NCI-H526 treated with DMSO at 0.1 percent for 48 hours (cell line): Measurements from ENCODE around the gene SGSM1.
A peak's percentile ranks its signal among the peaks of the same experiment; 100 is the strongest.

Source experiments
- DNase-seq: peaks from one replicate; lab custom pipeline; 2025; lab: John Stamatoyannopoulos, UW

SGSM1 gene

DNA sequence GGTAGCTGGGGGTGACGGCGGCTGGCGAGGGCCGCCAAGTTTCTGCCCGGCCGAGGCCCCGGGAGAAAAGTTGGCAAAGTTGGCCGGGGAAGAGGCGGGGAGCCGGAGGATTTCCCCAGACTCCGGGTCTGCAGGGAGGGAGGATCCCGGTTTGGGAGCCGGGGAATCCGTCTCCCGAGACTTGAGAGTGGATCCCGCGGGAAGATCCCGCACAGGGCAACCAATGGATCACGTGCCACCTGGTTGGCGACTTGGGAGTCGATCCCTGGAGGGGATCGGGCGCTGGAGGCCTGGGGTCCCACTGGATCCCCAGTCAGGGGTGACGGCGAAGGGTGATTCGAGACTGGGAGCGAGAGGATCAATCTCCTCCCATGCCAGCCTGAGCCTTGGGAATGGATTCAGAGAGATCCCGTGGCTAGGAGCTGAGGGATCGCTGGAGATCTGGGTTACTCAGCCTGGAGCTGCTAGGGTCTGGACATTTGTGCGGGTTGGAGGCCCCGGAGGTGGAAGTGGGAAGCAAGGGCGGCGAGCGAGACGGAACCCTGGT, 146.9 kb downstream of the SGSM1 start:
- DNase-seq = peak; percentile 28

DNA sequence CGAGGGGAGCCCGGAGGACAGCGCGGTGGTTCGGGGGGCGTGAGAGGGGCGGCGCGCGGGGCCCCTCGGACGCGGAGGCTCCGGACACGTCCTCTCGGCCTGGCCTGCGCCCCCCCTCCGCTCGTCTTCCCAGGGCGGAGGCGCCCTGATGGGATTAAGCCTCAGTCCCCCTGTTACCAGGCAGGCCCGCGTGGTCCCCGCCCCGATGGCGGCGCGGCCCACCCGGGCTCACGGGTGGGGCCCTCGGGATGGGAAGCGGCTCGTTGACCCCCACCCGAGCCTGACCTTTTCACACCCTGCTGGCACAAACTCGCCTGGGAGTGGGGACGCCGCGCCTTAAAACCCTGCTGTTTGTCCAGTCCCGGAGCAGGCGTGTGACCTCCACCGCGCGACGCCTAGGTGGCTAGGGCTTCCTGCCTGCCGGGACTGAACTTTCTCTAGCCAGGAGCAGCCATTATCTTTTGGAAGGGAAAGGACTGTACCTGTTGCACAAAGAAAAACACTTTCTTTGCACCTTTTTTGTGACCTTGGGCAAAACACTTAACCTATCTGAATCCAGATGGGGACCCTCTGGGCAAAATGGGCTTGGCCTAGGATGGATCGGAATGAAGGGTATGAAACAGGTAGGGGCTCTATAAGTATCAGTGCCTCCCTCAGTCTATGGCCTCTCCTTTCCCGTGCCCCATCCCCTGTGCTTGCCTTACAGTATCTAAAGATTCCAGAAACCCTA, 147.5 kb downstream of the SGSM1 start:
- DNase-seq = no peak

DNA sequence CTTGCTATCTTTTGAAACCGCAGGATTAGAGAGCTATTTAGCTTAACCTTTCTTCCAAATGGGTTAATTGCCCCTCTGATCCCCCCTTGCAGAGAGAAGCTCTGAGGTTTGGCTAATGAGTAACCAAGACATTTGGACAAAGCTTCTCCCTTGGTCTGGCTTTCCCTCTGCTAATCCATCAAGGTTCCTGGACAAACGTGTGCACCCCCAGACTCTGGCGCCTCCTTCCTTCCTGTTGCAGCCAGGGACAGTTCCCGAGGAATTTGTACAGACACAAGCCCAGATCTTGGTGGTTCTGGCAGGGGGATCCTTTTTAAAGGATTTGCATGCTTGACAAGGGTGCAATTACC, 148.1 kb downstream of the SGSM1 start:
- DNase-seq = no peak

DNA sequence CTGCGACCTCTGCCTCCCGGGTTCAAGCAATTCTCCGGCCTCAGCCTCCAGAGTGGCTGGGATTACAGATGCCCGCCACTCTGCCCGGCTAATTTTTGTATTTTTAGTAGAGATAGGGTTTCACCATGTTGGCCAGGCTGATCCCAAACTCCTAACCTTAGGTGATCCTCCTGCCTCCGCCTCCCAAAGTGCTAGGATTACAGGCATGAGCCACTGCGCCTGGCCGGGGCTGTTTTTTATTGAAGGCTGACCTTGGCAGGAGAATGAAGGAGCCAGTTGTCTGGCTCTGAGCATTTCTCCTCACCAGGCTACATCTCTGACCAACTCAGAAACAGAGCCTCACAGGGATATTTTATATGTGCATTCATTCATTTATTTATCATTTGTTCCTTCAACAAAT, 148.8 kb downstream of the SGSM1 start:
- no peak for DNase-seq

DNA sequence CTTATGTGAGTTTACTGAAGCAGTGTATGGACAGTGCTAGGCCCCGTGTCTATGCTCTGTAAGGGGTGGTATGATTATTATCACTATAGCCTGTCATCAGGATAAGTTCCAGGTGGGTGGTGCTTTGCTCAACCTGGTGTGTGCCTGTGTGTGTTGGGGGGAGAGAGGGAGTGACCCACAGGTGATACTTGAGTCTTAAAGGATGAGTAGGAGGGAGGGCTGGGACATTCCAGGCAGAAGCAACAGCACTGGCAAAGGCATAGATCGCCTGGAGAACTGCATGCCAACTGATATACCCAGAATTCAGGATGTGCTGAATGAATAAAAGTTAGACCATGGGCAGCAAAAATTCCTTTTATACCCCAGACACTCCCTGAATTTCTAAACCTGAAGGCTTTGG, 151.0 kb downstream of the SGSM1 start:
- no peak for DNase-seq

DNA sequence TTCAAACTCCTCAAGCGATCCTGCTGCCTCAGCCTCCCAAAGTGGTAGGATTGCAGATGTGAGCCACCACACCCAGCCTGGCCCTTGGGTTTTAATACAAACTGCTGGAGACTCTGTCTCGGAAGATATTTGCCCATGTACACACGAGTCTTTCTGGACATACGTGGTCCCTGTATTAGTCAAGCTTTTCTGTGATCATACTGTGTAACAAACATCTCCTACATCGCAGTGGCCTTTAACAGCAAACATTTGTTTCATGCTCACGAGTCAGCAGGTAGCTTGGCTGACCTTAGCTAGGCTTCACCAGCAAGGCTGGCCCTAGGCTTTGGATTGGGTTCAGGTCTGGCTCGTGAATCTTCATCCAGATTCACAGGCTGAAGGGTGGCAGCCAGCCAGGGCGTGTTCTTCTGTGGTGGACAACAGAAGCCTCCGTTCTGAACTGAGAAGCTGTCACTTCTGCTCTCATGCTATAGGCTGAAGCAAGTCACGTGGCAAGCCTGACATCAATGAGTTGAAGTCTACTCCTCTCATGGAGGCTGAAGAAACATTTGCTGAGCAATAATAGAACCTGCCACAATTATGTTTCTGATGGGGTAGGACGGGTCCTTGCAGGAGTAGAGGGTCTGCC, 155.3 kb downstream of the SGSM1 start:
- no peak for DNase-seq

DNA sequence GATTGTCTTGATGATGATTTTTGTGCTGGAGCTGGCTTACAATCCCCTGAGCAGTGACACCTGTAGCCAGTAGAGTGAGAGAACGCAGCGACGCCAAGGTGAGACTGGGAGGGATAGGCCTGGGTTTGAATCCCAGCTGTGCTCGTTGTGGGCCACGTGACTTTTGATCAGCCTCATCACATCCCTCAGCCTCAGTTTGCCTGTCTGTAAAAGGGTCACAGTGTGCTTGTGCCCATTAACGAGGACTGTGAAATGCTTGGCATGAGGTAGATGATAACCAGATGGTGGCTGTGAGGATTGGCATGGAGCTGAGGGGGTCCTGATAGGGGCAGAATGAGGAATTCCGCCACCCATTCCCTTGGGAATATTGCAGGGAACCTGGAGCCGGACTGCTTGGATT, 156.1 kb downstream of the SGSM1 start:
- DNase-seq = no peak

DNA sequence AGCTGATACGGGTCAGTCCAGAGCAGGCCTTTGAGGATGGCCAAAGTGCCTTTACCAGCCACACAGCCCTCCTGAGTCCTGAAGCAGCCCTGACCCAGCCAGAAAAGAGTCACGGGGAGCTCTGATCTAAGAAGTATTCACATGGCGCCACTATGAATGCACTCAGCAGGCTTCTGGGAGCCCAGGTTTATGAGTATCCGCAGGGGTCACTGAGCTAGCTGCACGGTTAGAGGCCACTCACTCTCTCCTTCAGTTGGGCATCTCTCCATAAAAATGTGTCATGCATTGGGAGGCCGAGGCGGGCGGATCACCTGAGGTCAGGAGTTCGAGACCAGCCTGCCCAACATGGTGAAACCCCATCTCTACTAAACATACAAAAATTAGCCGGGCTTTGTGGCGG, 156.8 kb downstream of the SGSM1 start:
- DNase-seq = no peak

DNA sequence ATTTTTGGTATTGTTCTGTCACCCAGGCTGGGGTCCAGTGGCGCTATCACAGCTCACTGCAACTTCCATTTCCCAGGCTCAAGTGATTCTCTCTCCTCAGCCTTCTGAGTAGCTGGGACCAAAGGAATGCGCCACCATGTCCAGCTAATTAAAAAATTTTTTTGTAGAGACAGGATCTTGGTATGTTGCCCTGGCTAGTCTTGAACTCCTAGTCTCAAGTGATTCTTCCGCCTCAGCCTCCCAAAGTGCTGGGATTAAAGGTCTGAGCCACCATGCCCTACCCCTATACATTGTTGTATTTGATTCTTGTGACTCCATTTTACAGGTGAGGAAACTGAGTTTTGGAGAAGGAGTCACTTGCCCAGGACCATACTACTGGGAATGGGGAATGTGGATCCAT, 158.4 kb downstream of the SGSM1 start:
- no peak for DNase-seq

DNA sequence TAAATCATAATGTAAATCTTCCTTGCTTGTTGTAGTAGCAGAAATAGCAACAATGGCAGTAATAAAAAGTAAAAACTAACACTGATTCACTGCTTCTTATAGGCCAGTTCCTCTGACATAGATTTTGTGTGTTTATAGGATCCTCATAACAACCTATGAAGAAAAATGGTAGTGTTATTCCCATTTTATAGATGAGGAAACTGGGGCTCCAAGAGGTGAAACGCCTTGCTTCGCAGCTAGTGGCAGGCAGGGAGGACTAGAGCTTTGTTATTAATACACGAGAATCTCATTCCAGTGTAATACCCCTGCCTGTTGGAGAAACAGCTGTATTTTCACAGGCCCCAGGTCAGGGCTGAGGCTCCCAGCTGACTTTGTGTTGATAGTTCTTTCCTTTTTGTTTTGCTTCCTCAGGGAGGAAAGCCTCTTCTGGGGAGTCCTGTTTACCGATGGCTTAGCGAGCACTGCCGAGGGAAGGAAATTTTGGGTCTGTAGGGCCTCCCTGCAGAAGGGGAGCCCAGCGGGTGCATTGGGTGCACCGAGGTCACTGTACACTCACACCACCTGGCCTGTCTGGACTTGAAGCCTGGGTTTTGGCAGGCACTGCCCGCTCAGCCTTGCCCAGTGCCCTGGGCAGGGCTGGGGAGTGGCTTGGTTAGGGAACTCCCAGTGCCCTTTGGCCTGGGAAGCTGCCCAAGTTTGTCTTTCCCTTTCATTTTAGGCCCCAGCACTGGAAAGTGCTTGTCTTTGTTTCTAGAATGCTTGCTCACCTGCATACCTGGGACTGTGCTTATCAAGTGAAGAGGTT, 160.0 kb downstream of the SGSM1 start:
- no peak for DNase-seq

DNA sequence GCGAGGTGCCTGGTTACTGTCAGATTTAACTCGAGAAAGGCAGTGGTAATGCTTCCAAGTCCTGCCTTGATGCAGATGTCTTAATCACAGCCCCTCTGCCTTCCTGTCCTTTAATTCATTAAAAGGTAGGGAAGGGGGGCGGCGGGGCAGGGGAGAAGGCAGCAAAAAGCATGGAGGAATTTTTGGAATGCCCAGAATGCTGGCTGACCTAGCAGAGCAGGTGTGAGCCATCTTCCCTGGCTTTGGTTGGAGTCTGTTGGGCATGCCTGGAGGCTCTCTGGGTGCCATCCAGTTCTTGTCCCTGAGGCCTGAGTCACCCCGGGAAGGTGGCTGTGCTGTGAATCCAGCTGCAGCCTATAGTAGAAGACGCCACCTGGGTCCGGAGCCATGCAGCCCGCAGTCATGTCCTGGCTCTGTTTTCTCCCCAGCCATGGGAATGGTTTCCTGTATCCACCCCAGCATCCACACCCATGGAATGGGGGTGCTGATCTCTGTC, 162.1 kb downstream of the SGSM1 start:
- DNase-seq = no peak

DNA sequence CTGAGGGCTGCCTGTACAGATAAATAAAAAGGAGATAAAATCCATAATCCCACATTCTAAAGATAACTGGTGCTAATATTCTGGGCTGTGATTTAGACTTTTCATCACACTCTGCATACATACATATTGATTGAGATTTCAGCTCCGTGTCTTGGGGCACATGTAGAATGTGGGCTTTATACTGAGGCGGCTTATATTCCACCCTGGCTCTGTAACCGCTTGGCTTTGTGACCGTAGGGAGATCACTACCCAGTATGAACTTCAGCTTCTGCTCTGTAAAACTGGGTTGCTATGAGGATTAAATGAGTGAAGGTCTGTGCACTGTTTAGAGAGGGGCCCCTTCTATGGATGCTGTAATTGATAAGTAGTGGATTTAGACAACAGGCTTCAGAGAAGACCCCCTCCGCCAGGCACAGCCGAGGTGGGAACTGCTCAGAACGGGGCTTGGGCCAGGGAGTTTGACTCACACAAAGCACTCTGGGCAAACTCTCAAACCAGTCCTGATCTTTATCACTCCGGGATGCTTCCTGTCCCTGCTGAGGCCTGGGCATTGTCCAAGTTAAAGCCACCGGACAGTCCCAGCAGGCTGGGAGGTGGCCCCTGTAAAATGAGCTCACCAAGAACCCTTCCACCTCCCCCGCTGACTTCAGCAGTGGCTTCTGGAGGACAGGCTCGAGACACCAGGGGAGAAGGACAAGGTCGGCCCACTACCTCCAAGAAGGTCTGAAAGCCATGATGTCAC, 163.7 kb downstream of the SGSM1 start:
- DNase-seq = no peak

DNA sequence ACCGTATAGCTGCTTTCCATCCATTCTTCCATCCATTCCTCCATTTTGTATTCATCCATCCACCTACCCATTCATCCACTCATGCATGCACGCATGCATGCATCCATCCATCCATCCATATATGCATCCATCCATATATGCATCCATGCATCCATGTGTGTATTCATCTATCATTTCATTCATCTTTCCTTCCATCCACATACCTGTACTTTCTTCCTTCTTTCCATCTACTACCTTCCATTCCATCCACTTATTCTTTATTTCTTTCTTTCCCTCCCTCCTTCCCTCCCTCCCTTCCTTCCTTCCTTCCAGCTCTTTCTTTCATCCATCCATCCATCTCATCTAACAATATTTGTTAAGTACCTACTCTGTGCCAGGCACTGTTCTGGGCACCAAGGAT, 166.4 kb downstream of the SGSM1 start:
- DNase-seq = no peak

DNA sequence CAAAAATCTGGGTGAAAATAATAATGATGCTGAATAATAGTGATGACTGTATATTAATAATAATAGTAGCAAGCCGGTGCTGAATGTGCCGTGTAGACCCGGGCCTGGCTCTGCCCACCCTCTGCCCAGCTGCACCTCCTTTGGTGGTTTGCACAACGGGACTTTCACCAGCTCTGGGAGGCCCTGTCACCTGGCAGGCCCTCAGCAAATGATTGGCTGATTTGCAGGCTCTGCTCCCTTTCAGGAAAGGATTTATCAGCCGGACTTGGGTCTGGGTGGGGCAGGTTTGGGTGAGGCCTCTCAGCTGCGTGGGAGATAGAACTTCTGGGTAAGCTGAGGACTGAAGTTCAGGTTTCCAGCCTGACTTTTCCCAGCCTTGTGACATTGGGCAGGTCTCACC, 167.9 kb downstream of the SGSM1 start:
- DNase-seq = no peak

DNA sequence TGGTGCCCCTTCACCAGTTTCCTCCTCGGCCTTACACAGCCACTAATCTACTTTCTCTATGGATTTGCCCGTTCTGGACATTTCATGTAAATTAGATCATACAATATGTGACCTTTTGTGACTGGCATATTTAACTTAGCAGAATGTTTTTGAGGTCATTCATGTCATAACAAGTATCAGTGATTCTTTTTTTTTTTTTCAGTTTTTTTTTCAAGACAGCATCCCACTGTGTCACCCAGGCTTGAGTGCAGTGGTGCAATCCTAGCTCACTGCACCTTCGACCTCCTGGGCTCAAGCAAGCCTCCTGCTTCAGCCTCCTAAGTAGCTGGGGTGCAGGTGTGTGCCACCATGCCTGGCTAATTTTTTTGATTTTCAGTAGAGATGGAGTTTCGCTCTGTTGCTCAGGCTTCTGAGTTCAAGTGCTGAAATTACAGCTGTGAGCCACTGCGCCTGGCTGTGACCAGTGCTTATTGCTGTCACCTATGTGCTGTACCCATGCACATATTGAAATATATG, 169.2 kb downstream of the SGSM1 start:
- no peak for DNase-seq

DNA sequence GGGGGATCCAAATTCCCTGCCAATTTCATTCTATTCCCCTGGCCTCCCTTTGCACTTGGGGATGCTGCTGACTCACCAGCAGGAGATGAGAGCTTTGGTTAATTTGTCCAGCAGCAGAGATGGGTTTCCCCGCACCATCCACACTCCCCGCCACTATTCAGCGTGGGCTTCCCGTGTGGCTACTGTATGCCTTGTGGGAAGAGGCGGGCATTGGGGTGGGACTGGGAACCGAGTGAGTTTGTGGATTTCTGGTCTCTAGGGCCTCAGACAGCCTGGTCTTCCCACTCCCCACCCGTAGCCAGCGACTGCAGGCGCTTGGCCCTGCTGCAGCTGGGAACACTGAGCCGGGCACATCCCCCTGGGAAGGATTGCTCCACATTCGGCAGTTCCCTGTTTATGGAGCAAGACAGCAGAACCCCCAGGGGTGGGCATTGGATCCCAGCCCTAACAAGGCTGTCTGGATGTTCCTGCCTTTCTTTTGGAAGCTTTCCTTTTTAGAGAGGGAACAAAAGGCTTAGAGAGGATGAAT, 169.9 kb downstream of the SGSM1 start:
- DNase-seq = no peak

DNA sequence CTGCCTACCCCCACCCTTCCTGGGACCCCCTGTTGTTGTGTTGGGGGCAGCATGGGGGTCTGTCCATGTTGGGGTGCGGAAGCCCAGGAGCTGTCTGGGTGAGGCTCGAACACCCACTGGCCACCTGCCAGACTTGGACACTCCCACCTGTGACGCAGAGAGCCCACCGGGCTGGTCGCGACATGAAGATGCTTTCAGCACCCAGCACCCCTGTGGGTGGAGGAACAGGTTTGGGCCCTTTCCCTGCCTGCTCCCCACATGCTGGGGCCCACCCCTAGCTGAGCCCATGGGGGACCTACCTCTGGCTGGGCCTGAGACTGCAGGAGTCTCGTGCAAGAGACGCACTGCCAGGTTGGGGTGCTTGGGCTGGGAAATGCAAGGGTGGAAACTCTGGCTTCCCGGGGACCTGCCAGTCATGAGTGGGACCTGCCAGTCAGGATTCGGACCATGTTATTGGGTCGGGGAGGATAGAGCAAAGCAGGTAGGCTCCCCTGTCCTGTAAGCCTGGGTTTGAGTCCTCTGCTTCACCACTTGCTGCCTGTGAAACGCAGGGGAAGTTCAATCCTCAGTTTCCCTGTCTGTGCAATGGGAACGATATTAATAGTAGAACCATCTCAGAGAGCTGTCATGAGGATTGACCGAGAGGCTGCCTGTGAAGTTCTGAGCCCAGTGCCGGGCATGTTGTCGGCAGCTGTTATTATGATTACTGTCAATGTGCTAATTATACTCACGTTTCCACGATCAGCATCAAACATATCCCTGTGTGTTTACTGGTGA, 170.6 kb downstream of the SGSM1 start:
- no peak for DNase-seq
